AG09309 (cell line): Measurements from ENCODE around the gene TFCP2L1.

Experiments
- DNase-seq: peaks from one replicate; pipeline ENCODE4 v3.0.0-alpha.2; 2010; ENCODE audit warnings: low read depth
- H3K4me3 ChIP-seq: 2 replicates; pipeline ENCODE4 v1.5.1; 2011; ENCODE audit warnings: mild to moderate bottlenecking, low read depth, low read length, moderate library complexity; ENCODE audit not compliant: control insufficient read depth
- CTCF ChIP-seq: IDR thresholded peaks from 2 replicates; pipeline ENCODE4 v1.5.1; 2011; ENCODE audit warnings: mild to moderate bottlenecking, low read depth, low read length, inconsistent platforms; ENCODE audit not compliant: insufficient read depth, control insufficient read depth; ENCODE audit errors: missing control alignments

TFCP2L1 gene

DNA sequence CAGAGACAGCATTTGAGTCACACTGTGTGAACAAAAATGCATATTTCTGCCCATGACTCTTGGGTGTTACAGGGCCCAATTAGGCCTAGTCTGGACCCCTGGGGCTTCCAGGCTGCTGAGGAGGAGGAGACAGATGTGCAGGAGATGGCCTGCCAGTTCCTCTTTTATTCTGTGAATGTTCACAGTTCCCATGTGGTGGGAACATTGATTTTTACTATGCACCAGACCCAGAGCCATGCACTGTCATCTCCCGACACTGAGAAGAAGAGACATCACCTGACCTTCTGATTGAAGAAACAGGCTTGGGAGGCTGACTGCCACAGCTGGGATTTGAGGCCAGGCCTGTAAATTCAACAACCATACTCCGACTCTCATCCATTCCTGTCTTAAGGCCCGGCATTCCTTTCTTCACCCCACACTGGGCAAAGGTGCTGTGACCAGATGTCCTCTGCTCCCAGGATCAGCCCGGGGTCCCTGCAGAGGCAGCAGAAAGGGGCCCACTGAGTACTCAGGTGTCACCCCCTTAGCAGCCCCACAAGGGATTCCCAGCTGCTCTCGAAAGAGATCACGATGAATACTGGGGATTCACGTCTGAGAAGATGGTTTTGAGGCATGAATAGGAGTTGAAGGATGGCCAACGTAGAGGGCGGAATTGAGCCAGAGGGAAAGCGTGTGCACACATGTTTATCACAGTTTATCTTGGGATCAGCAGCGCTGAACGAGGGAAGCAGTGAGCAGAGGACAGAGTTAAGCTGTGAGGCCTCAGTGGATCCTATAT, 3.6 kb upstream of the TFCP2L1 start:
- no peak overlapping the region for H3K4me3 ChIP-seq
- no peak for TF ChIP-seq CTCF
- DNase-seq = no peak

- no peak for TF ChIP-seq CTCF
- no peak overlapping the region for H3K4me3 ChIP-seq
- no peak for DNase-seq
Measured at GRCh38 chr2:121287956-121288355, 3.0 kb upstream of the TFCP2L1 start.

- H3K4me3 ChIP-seq = no peak overlapping the region
- no peak for DNase-seq
- no peak for TF ChIP-seq CTCF
Measured at GRCh38 chr2:121287146-121287798, 2.3 kb upstream of the TFCP2L1 start.

DNA sequence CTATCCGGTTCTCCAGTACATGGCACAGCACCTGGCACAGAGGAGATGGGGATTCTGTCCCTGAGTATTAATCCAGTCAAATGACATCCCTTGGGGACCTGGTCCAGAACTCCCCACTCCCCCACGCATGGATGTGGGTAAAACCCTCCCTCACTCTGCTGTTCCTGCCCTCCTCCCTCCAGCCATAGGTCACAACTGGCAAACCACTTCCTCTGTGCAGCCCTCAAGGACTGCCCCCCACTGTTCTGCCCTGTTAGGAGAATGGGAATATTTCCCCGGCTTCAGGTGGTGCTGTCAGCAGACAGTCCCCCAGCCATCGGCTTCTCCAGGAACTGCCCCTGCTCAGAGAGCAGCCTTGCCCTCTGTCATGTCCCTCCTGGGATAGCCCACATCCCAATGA, 1.5 kb upstream of the TFCP2L1 start:
- no peak for TF ChIP-seq CTCF
- no peak for DNase-seq
- no peak overlapping the region for H3K4me3 ChIP-seq

DNA sequence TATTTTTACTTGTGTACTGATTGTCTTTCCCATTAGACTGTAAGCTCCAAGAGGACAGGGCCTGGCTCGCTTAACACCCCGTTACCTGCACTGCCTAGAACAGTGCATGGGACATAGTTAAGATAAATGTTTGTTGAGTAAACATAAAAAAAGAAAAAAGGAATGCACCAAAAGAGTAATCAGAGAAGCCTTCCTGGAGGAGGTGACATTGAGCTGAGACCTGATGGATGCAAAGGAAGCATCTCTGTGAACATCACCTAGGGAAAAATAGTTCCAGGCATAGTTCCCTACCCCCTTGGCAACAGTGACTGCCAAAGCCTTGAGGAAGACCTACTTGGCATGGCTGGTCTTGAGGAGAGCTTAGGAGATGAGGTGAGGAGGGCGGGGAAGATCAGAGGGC, 924 bp upstream of the TFCP2L1 start:
- no peak for TF ChIP-seq CTCF
- DNase-seq = no peak
- no peak overlapping the region for H3K4me3 ChIP-seq

GRCh38 chr2:121283670-121284462, 1.1 kb downstream of the TFCP2L1 start:
- no peak for DNase-seq
- no peak overlapping the region for H3K4me3 ChIP-seq
- no peak for TF ChIP-seq CTCF
